HepG2 (cell line): Measurements from ENCODE around the gene PELI3. TPM values are rescaled to one million over a fixed set of nuclear protein-coding genes. Genes with fewer than 3 reads are reported as not detected.
A peak's percentile ranks its signal among the peaks of the same experiment; 100 is the strongest.

ENCODE experiments used
- CCDC6 ChIP-seq: sonication (generic); formaldehyde crosslinking; IDR thresholded peaks from 2 replicates; pipeline ENCODE4 v1.8.1; 2022; ENCODE audit warnings: mild to moderate bottlenecking, missing genetic modification reagents, moderate library complexity
- GABPA ChIP-seq, 2 experiments: IDR thresholded peaks; 2 replicates each; pipeline ENCODE4 v1.6.1; 2011 to 2016; ENCODE audit warnings: low read depth in 2 of 2, low read length in 1 of 2, missing biosample characterization in 1 of 2, missing genetic modification characterization in 1 of 2
- HNF4A ChIP-seq: sonication (generic); formaldehyde crosslinking; IDR thresholded peaks from 2 replicates; pipeline ENCODE4 v1.4.0; 2020; ENCODE audit warnings: missing genetic modification reagents
- HNF4G ChIP-seq, 2 experiments: sonication (generic) in 1 of 2; formaldehyde crosslinking in 1 of 2; IDR thresholded peaks; 2 replicates each; pipeline versions ENCODE4 v1.4.0 to v1.6.1; 2011 to 2020; ENCODE audit warnings: borderline replicate concordance in 2 of 2, low read depth in 2 of 2, mild to moderate bottlenecking in 2 of 2, low read length in 1 of 2, missing genetic modification reagents in 1 of 2, moderate library complexity in 1 of 2
- IKZF5 ChIP-seq: IDR thresholded peaks from 2 replicates; pipeline ENCODE4 v1.6.1; 2018; ENCODE audit warnings: missing genetic modification reagents, mild to moderate bottlenecking, missing compliant biosample characterization
- KMT2B ChIP-seq: IDR thresholded peaks from 2 replicates; pipeline ENCODE4 v1.6.1; 2016; ENCODE audit warnings: missing genetic modification reagents, missing compliant biosample characterization
- LCORL ChIP-seq, 2 experiments: fragments of 450-650 bp in 1 of 2; sonication (generic) in 1 of 2; formaldehyde crosslinking in 1 of 2; IDR thresholded peaks; 2 replicates each; pipeline versions ENCODE4 v1.5.0 to v1.6.1; 2017 to 2020; ENCODE audit warnings: antibody characterized with exemption in 1 of 2, missing genetic modification reagents in 1 of 2
- NFE2L1 ChIP-seq: sonication (generic); formaldehyde crosslinking; IDR thresholded peaks from 2 replicates; pipeline ENCODE4 v1.4.0; 2020; ENCODE audit warnings: missing genetic modification reagents, mild to moderate bottlenecking, borderline replicate concordance
- PATZ1 ChIP-seq: sonication (generic); formaldehyde crosslinking; IDR thresholded peaks from 2 replicates; pipeline ENCODE4 v1.4.0; 2020; ENCODE audit warnings: missing genetic modification reagents
- PLSCR1 ChIP-seq: sonication (generic); formaldehyde crosslinking; IDR thresholded peaks from 2 replicates; pipeline ENCODE4 v1.5.0; 2020; ENCODE audit warnings: missing genetic modification reagents, mild to moderate bottlenecking, borderline replicate concordance
- POLR2G ChIP-seq: fragments of 200-400 bp; formaldehyde crosslinking; IDR thresholded peaks from 2 replicates; pipeline ENCODE4 v1.6.1; 2018; ENCODE audit warnings: mild to moderate bottlenecking, low read depth, low read length, moderate library complexity
- TFAP4 ChIP-seq: sonication (generic); IDR thresholded peaks from 2 replicates; pipeline ENCODE4 v1.6.1; 2016; ENCODE audit warnings: low read depth, borderline replicate concordance
- USF2 ChIP-seq, 2 experiments: sonication (generic) in 1 of 2; formaldehyde crosslinking in 1 of 2; IDR thresholded peaks; 2 replicates each; pipeline versions ENCODE4 v1.5.1 to v1.6.1; 2011 to 2020; ENCODE audit warnings: borderline replicate concordance in 1 of 2, low read depth in 1 of 2, low read length in 1 of 2, mild to moderate bottlenecking in 1 of 2, missing genetic modification reagents in 1 of 2, moderate library complexity in 1 of 2
- ZMAT5 ChIP-seq: sonication (generic); formaldehyde crosslinking; IDR thresholded peaks from 2 replicates; pipeline ENCODE4 v1.5.0; 2020; ENCODE audit warnings: mild to moderate bottlenecking, low read depth, missing genetic modification reagents, borderline replicate concordance
- ZNF282 ChIP-seq: fragments of 450-650 bp; IDR thresholded peaks from 2 replicates; pipeline ENCODE4 v1.6.1; 2018; ENCODE audit not compliant: partially characterized antibody
- ZNF30 ChIP-seq: sonication (generic); formaldehyde crosslinking; IDR thresholded peaks from 2 replicates; pipeline ENCODE4 v1.5.0; 2020; ENCODE audit warnings: mild to moderate bottlenecking, missing genetic modification reagents
- ZNF337 ChIP-seq: sonication (generic); formaldehyde crosslinking; IDR thresholded peaks from 2 replicates; pipeline ENCODE4 v1.5.1; 2020; ENCODE audit warnings: missing genetic modification reagents, low read depth, mild to moderate bottlenecking, borderline replicate concordance
- ZNF558 ChIP-seq: sonication (generic); formaldehyde crosslinking; IDR thresholded peaks from 2 replicates; pipeline ENCODE4 v1.9.0; 2022; ENCODE audit warnings: mild to moderate bottlenecking, missing genetic modification reagents, borderline replicate concordance
- ZZZ3 ChIP-seq: sonication (generic); formaldehyde crosslinking; IDR thresholded peaks from 2 replicates; pipeline ENCODE4 v1.4.0; 2020; ENCODE audit warnings: missing genetic modification reagents, mild to moderate bottlenecking, borderline replicate concordance
- polyA plus RNA-seq, 8 experiments: library from polyadenylated mRNA; depleted of rRNA in 3 of 8; stranded (reverse) in 7 of 8; unstranded in 1 of 8; fragments of >200 nt; fragmentation: Illumina TruSeq in 4 of 8; extraction: Trizol in 4 of 8; gene quantifications; 2 replicates each; pipeline versions ENCODE4 v1.2.1 to v1.2.3, GENCODE V29; 2011 to 2016; ENCODE audit warnings: low read depth in 4 of 8, missing spikeins in 1 of 8, mixed read lengths in 1 of 8; ENCODE audit not compliant: insufficient read depth in 1 of 8
- total RNA-seq, 5 experiments: library from RNA; depleted of rRNA; stranded (reverse); fragments of >200 nt; fragmentation: Illumina TruSeq; extraction: Trizol; gene quantifications; 2 replicates each; pipeline ENCODE4 v1.2.3, GENCODE V29; 2016; ENCODE audit warnings: low read depth in 1 of 5

The PELI3 gene
- total and polyA plus RNA-seq, 2 of the 13 experiments (the other 11 are each of a cell fraction or from before 2014, with no cell fraction given) = 2.0 to 4.0 TPM

- TF ChIP-seq PLSCR1 (CRISPR knock-in tag) = no peak
- no peak for TF ChIP-seq ZMAT5 (CRISPR knock-in tag)
- no peak for TF ChIP-seq LCORL (IDR thresholded peaks at IDR 0.05)
- no peak for TF ChIP-seq LCORL (CRISPR knock-in tag; IDR thresholded peaks at IDR 0.05)
- TF ChIP-seq ZNF337 (CRISPR knock-in tag) = no peak
- TF ChIP-seq HNF4A (CRISPR knock-in tag) = peak; percentile 73
- TF ChIP-seq ZNF282 = no peak
- no peak for TF ChIP-seq GABPA (IDR thresholded peaks at IDR 0.05; ENCODE audit: low read depth, low read length)
- TF ChIP-seq GABPA (CRISPR knock-in tag; IDR thresholded peaks at IDR 0.05; ENCODE audit: low read depth) = peak; percentile 6; the same call in 1 of the 2 replicates
- peak; percentile 70 for TF ChIP-seq HNF4G (IDR thresholded peaks at IDR 0.05; ENCODE audit: borderline replicate concordance, low read depth, low read length)
- TF ChIP-seq HNF4G (CRISPR knock-in tag; IDR thresholded peaks at IDR 0.05; ENCODE audit: borderline replicate concordance, low read depth) = no peak
- TF ChIP-seq NFE2L1 = no peak
- no peak for TF ChIP-seq ZNF558 (CRISPR knock-in tag)
- TF ChIP-seq POLR2G = no peak
- peak; percentile 82; the same call in 1 of the 2 replicates for TF ChIP-seq TFAP4
- TF ChIP-seq CCDC6 (CRISPR knock-in tag) = no peak
- no peak for TF ChIP-seq ZNF30
- no peak for TF ChIP-seq KMT2B (CRISPR knock-in tag)
- TF ChIP-seq PATZ1 (CRISPR knock-in tag) = no peak
- TF ChIP-seq ZZZ3 (CRISPR knock-in tag) = no peak
- no peak for TF ChIP-seq USF2 (IDR thresholded peaks at IDR 0.05; ENCODE audit: low read depth, low read length)
- no peak for TF ChIP-seq USF2 (CRISPR knock-in tag; IDR thresholded peaks at IDR 0.05; ENCODE audit: borderline replicate concordance)
- no peak for TF ChIP-seq IKZF5 (CRISPR knock-in tag)
These were observed 42.4 kb downstream of the PELI3 start (continued) for GRCh38 chr11:66509131-66509561.
